ENCODE results near the gene UTS2R.

The UTS2R gene

DNA sequence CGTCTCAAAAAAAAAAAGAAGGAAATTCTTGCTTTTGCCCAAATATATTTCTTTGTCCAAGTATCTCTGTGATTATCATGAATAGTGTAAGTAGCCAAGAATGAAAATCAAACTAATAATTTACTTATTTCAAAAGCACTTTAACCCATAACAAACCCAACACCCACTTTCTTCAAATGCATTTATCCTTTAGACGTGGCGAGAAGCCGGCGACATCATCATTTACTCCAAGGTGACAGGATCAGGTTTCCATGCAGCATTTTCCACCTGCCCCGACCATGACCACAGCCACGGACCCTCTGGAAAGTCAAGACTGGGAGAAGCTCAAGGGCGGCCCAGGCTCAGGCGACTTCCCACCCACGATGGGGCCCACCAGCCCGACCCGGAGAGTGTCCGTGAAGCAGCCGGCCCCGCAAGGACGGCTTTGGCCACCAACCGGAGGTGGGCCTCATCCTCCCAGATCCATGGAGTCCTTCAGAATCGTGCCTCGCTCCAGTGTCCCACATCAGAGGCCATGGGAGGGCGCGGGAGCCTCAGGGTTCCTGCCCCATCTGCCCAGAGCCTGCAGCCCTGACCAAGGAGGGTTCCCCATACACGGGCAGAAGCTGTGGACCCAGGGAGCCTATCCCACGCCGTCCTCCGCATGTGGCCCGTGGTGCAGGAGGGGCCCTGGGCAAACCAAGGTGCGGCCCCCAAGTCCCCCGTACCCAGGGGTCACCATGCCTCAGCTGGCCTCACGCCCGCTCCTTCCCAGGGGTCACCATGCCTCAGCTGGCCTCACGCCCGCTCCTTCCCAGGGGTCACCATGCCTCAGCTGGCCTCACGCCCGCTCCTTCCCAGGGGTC, 18.7 kb downstream of the UTS2R start:
- DNase-seq = no peak

DNA sequence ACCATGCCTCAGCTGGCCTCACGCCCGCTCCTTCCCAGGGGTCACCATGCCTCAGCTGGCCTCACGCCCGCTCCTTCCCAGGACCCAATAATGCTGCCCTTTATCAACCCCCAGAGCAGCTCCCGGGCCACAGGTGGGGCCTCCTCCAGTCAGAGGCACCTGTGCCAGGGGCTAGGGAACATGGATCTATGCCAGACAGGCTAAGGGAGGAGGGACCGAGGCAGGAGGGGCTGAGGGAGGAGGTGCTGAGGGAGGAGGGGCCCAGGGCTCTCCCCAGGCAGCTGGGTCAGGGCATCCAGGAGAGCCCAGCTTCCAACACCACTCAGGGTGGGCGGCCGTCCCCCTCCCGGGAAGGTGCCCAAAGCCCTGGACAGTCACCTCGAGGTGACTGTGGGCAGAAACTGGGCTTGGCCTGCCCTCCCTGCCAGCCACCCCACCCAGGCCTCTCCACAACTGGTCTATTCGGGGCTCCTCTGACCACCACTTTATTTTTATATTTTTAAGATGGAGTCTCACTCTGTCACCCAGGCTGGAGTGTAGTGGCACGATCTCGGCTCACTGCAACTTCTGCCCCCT, 19.4 kb downstream of the UTS2R start:
- no peak for DNase-seq

DNA sequence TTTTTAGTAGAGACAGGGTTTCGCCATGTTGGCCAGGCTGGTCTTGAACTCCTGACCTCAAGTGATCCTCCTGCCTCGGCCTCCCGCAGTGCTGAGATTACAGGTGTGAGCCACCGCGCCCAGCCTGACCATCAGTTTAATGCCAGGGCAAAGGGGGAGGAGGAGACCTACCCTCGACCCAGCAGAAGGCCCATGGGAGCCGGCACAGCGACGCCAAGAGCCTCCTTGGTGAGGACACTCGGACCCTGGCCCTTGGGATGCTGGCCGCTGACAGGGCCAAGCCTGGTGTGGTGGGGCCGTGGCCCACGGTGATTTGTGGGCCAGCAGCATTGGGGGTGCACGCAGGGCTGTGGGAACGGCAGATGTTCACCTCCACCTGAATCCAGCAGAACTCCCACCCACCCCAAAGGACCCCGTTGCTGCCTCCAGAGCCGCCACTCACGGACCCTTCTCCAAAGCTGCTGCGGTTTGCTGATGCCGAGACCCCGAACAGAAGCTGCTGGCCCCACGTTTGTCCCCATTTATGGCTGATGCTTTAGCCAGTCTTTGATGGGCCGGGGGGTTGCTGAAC, 20.0 kb downstream of the UTS2R start:
- DNase-seq = no peak

DNA sequence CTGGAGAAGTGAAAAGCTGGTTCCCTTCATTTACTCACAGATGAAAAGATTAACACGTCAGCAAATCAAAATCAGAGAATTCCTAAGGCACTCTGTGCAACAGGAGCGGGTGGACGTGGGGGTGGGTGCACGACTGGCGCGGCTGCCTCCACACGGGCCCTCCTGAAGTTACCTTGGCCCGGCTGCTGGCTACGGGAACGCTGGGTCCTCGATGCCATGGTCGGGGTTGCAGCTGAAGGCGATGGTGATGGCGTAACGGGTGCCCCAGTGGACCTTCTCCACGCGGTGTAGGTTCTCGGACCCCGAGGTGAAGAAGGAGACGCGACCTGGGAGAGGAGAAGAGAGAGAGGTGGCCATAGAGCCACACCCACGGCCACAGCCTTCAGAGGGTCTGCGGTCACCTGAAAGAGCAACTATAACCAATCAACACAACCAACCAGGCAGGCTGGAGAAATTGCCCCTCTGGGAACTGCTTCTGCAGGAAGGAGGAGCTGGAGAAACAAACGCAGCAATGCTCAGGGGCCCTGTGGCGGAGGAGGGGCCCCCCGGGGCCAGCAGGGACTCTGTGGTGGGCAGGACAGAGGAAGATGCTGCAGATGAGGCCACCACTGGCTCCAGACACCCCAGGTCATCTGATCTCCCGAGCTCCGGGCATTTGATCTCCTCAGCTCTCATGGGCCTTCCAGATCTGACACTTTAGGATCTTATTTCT, 20.8 kb downstream of the UTS2R start:
- DNase-seq = no peak

DNA sequence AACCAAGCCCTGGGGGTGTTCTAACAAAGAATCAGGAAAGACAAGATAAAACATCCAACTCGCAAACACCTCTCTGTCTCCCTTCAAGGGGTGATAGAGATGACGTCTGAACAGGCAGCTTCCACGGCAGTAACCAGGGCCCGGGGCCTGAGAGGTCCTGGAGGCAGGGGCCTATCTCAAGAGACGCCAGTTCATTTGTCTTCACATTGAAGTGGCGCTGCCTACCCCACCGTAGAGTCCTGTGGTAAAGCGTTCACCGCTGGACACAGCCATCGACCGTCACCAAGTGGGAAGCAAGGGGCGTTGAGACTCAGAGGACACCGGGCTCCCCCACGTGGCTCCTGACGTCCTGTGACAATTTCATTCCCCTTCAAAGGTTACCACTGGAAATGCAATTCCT, 21.4 kb downstream of the UTS2R start:
- no peak for DNase-seq

DNA sequence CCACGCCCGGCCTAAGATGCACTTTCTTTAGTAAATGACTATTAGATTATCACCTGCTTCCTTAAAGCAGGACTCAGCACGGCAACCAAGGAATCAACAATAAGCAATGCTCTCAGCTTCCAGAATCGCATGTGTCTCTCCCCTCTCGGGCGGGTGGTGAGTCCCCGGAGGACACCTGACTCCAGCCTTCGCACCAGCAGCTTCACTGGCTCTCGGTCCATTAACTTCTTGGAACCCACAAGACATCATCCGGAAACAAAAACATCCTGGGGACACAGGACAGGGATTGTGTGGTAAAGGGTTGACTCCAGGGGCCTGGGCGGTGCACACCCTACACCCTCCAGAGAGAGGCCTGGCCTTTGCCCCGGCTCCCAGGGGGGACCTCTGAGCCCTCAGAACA, 22.7 kb downstream of the UTS2R start:
- no peak for DNase-seq

DNA sequence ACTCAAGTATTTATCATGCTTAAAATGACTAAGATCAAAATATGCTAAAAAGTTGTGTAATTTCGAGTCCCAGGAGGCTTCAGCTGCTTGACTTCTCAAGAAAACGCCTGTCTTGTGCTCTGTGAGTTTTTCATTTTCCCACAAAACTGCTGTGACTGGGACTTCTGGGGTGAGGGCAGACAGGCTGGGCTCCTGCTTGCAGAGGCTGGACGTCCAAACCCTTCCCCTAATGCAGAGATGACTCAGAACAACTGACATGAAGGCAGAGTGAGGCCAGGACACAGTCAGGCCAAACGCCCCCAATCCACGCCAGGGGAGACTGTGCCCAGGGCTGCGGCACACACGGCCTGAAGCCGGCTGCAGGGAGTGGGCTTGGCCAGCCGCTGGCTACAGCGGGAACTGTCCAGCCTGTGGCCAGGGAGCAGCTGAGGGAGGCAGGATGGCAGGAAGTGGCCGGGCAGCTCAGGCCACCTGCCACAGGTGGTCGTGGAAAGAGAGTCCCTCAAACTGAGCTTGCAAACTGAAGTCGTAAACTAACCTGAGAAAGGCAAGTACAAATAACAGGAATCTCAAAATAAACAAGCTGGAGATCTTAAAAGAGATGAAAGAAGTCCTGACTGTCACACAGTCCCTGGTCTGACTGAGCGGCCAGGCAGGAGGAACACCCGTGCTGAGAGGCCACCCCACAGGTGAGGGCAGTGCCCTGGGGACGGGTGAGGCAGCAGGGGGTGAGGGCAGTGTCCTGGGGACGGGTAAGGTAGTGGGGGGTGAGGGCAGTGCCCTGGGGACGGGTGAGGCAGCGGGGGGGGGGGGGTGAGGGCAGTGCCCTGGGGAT, 25.3 kb downstream of the UTS2R start:
- no peak for DNase-seq

DNA sequence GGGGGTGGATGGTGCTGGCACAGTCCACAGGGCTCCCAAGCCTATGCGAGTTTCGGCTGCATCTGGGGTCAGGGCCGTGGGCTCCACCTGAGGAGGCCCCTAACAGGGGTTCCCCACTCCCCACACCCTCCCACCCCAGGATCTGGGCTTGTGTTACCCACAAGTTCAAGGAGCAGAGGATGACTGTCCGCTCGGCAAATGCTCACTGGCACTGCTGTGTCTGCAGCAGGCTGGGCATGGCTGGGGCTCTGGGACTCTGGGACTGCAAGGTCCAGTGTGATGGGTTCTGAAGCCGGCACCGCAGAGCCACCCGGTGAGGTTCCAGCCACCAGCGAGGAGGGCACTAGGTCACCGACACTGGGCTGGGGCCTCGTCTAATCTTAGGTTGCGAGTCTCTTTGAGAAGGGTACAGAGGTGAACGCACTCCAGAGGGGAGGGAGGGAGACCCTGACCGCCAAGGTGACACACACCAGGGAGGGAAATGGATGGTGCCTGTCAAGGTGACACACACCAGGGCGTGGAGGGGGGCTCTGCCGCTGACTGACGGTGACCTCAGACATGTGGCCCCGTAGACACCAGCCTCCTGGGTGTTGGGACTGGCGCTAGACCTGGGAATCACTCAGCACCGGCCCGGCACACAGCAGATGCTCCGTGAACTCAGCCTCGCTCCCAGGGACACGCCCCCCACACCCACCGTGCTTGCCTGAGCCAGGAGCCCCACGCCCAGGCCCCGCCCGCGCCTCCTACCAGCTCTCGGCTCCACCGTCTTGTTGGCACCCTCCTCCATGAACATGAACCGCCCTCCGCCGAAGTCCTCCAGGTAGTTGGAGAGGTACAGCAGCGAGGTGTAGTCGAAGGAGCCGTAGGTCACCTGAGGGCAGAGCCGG, 26.1 kb downstream of the UTS2R start:
- no peak for DNase-seq

DNA sequence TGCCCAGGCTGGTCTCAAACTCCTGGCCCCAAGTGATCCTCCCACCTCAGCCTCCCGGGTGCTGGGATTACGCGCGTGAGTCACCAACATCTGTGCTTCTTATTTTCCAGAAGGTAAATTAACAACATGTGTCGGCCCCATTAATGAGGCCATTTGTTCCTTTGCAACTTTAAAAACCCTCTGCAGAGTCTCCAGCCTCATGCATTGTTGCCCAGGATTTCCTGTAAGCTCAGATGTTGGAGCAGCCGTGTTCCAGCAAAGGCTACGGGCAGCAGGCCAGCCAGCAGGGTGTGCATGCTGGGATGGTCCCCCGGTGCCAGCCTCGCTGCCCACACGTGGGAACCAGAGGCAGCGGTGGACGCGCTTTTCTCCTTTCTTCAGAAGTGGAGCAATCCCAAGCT, 27.5 kb downstream of the UTS2R start:
- no peak for DNase-seq

DNA sequence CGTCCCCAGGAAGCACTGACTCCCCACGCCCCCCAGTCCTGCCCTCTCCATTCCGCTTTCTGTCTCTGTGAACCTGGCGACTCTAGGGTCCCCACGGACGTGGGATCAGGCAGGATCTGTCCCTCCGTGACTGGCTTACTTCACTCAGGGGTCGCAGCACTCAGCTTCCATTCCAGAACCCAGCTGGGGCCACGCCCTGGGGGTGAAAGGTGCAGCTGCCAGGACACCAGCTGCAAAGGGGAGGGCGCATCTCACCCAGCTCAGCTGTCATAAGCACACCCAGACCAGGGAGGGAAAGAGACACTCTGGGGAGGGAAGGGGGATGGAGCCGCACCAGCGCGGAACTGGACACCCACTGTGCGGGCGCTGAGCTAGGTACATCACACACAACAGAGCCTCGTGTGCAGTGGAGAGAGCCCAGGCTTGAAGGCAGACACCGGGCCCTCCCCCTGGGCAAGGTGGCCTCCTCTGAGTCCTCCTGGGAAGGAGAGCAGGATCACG, 28.1 kb downstream of the UTS2R start:
- DNase-seq = no peak

DNA sequence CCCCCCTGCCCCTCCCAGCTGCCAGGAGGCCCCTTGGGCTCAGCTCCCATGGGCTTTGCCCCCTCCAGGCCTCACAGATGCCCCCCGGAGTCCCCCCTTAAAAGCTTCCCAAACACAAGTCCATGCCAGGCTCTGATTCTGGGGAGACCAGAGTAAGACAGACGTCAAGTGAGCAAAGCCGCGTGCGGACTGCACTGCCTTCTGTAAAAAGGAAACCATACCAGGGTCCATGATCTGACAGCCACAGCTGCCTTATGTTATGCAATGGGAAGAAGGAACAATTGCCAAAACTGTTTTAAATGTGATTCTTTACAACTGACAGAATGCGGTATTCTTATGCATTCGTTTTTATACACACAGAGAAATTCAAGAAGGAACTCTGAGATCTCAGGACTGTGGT, 28.6 kb downstream of the UTS2R start:
- DNase-seq = no peak

DNA sequence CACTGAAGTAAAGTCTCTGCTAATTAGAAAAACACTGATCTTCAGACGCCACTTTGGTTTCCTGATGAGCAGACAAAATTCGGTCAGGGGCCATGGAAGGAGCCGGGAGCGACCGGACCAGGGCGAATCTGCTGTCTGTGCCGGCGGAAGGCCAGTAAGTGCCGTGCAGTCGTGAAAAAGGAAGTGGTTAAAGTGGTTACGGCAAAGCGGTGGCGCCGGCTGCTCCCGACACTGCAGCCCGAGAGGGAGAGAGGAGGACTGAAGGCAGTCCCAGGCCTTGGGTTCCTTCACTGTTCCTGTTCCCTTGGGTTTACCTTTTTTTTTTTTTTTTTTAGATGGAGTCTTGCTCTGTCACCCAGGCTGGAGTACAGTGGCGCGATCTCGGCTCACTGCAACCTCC, 29.3 kb downstream of the UTS2R start:
- DNase-seq = peak; percentile 19

DNA sequence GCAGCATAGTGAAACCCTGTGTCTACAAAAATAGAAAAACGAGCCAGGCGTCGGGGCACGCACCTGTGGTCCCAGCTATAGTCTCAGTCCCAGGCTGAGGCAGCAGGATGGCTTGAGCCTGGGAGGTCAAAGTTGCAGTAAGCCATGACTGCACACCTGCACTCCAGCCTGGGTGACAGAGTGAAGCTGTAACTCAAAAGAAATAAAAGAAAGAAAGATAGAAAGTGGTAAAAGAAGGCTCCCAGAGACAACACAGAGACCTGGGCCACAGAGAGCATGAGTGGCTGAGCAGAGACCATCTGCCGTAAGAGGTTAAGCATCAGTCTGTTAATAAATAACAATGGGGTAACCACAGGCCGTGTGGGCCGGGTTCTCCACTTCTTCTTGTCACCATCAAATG, 31.3 kb downstream of the UTS2R start:
- DNase-seq = no peak

DNA sequence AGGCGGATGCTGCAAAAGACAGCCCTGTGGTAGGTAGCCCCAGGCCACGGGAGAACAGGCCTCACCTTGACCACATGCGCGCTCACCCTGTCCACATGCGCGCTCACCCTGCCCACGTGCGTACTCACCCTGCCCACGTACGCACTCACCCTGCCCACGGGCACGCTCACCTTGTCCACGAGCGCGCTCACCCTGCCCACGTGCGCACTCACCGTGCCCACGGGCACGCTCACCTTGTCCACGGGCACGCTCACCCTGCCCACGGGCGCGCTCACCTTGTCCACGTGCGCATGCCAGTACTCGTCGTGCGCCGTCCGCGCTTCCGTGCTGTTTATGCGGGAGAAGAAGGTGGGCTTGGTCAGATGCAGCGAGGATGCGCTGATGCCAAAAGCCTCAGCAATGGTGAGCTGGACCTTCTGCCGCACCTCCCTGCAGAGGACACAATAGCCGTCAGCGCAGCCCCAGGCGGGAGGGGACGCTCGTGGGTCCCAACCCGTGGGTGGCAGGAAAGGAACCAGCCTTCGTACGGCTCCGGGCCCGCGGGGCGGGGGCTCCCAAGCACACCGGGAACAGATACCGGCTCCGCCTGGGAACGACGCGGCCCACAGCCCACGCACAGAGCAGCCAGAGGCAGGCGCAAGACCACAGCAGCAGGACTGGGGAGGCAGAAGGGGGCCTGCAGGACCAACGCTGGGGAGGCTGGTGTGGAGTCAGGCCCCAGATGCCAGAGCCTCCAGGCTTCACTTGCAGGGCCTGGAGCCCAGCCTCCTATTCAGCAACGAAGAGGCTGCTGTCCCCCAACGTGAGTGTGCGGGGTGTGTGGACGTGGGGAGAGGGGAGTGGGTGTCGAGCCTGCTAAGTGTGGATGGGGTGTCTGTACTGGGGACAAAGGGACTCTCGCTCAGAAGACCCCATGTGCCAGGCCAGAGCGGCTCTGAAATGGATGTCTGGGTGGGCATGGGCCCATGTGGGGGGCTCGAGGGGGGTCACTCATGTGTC, 32.4 kb downstream of the UTS2R start:
- no peak for DNase-seq

DNA sequence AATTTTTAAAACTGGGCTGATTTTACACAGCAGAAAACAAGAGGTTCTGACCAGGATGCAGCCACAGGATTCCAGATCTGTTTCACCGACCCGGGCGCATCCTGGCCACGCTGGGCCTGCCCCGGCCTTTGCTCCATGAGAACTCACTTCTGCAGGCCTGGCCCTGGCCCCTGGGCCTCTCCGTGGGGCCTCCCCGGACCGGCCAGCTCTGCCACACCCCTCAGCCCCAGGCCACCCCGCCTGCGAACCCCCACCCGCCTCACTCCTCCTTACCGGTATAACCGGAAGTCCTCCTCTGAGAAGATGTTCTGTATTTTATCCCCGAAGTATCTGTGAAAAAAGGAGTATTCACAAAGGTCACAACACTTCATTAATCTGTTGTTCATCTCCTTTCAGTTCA, 33.5 kb downstream of the UTS2R start:
- no peak for DNase-seq

DNA sequence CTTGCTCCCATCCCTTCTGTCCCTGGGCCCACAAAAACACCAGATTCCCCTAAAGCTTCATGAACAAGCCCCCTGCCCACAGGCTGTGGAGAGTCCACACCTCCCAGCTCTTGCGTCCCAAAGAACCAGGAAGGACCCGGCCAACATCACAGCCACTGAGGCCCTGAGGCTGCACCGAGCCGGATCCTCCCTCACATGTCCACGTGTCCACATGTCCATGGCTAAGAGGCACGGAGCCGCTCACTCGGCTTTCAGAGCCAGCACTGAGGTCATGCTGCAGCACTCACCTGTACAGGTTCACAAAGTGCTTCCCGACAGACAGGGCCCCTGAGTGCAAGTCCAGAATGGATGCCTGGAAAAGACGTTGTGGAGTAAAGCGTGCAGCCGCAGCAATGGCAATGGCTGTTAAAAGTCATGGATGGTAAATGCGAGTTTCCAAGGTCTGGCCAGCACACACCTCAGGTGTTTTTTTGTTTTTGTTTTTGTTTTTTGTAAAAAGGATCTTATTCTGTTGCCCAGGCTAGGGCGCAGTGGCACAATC, 34.6 kb downstream of the UTS2R start:
- no peak for DNase-seq

DNA sequence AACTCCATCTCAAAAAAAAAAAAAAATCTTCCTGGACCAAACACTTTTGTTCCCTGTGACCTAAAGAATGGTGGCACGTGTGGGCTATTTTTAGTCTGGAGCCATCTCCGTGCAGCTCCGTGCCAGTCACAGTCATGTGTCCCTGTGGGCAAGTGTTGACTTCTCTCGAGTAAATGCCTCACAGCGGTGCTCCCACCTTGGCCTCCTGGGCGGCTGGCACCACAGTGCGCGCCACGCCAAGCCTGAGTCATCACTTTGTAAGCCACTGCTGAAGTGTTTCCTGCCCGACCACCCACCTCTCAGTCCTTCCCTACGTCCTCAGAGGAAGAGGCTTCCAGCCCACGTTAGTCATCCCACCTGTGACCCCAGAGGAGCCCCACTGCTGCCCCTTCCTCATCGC, 35.7 kb downstream of the UTS2R start:
- no peak for DNase-seq

DNA sequence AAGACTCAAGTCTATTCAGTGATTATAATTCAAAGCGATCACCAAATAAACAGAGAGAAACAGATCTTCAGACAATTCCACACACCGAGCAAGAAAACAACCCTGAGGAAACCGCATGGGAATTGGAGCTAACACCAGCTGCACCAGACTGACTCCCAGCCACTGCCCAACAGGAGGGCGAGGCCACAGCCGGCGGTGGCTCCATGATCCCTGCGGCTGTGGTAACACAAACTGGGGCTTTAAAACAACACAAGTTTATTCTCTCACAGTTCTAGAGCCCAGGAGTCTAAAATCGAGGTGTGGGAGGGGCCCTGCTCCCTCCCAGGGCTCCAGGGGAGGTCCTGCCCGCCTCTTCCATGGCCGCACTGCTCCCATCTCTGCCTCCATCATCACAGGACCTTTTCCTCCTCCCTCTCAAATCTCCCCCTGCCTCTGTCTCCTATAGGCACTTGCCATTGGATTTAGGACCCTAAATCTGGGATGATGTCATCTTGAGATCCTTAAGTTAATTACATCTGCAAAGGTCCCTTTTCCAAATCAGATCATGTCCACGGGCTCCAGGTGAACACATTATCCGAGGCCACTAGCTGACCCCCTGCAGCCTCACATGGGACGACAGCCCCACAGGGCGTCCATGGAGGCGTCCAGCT, 36.8 kb downstream of the UTS2R start:
- DNase-seq = no peak

DNA sequence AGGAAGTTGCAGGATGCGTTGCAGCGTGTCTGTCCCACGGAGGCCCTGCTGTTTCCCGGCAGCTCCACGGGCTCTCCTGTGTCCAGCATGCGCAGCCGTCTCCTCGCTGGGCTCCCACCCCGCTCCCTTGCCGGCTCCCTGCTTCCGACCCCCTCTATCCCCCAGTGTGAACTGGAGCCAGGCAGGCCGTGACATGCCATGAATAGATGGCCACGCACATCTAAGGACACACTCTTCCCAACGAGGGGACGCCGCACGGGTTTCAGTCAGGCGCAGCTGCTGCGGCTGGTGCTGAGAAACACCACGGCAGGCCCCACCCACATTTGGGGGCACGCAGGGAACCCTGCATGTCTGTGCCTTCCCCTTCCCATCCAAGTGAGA, 37.4 kb downstream of the UTS2R start:
- DNase-seq = no peak

Measured in effector CD8-positive, alpha-beta T cell (primary cell).